ENCODE results near the gene SLC25A24. TPM values are rescaled to one million over a fixed set of nuclear protein-coding genes. Genes with fewer than 3 reads are reported as not detected.

Gene SLC25A24
- total and polyA plus RNA-seq, 11 donors, result 6.1 to 24.0 (median 13.8) TPM

- no peak for DNase-seq
- intact Hi-C loops (cut with DNase I), result no loop called here
- H3K27ac ChIP-seq, result no peak overlapping the region
- WGBS, 4 donors, result 90 to 93% (median 92%) methylated on average over 6 of the region's 6 CpGs
- TF ChIP-seq CTCF (IDR thresholded peaks at IDR 0.05) (no peak), POLR2A (IDR thresholded peaks at IDR 0.05) (no peak)
- no peaks in the 10 kb centered on the region for H3K36me3 ChIP-seq
- peaks cover 0 to 17% (median 0%) of the 10 kb centered on the region in 12 donors for H3K4me1 ChIP-seq
- H3K4me3 ChIP-seq, result no peak overlapping the region
- H3K27me3 ChIP-seq, result no peaks in the 10 kb centered on the region
- peaks cover 0 to 15% (median 2%) of the 10 kb centered on the region in 12 donors for H3K9me3 ChIP-seq
- ATAC-seq, result no peak
Observed at GRCh38 chr1:108109295-108109973, 90.7 kb downstream of the SLC25A24 start.

- Histone ChIP-seq H3K4me3 (no peak overlapping the region), H3K27me3 (no peaks in the 10 kb centered on the region), H3K27ac (no peak overlapping the region), H3K36me3 (no peaks in the 10 kb centered on the region), H3K4me1 (peaks cover 0 to 12% (median 0%) of the 10 kb centered on the region in 12 donors), H3K9me3 (peaks cover 0 to 15% (median 2%) of the 10 kb centered on the region in 12 donors)
- DNase-seq (no peak), ATAC-seq (no peak)
- intact Hi-C loops (cut with DNase I), result no loop called here
- TF ChIP-seq CTCF (IDR thresholded peaks at IDR 0.05), result no peak
- TF ChIP-seq POLR2A (IDR thresholded peaks at IDR 0.05), result no peak
Observed at GRCh38 chr1:108108119-108108518, 92.0 kb downstream of the SLC25A24 start.

GRCh38 chr1:108107658-108108057, 92.5 kb downstream of the SLC25A24 start:
- H3K27ac ChIP-seq, result peak overlapping the region in 1 of 12 donors; percentile 5
- no peaks in the 10 kb centered on the region for H3K36me3 ChIP-seq
- intact Hi-C loops (cut with DNase I), result no loop called here
- peaks cover 0 to 12% (median 0%) of the 10 kb centered on the region in 12 donors for H3K4me1 ChIP-seq
- no peak overlapping the region for H3K4me3 ChIP-seq
- peaks cover 0 to 15% (median 2%) of the 10 kb centered on the region in 12 donors for H3K9me3 ChIP-seq
- ATAC-seq (peak in 3 of 4 donors; percentile 36 to 74 (median 50)), DNase-seq (no peak)
- WGBS, 4 donors, result 33 to 54% (median 42%) methylated on average over 4 of the region's 4 CpGs
- TF ChIP-seq CTCF (IDR thresholded peaks at IDR 0.05) (no peak), POLR2A (IDR thresholded peaks at IDR 0.05) (no peak)
- no peaks in the 10 kb centered on the region for H3K27me3 ChIP-seq

GRCh38 chr1:108106775-108107174, 93.4 kb downstream of the SLC25A24 start:
- DNase-seq, result no peak
- no peak for ATAC-seq
- Histone ChIP-seq H3K4me3 (no peak overlapping the region), H3K4me1 (peaks cover 0 to 12% (median 0%) of the 10 kb centered on the region in 12 donors), H3K9me3 (peaks cover 0 to 15% (median 2%) of the 10 kb centered on the region in 12 donors), H3K27ac (peak overlapping the region in 1 of 12 donors; percentile 5), H3K27me3 (no peaks in the 10 kb centered on the region), H3K36me3 (no peaks in the 10 kb centered on the region)
- TF ChIP-seq POLR2A (IDR thresholded peaks at IDR 0.05) (no peak), CTCF (IDR thresholded peaks at IDR 0.05) (no peak)
- WGBS, 4 donors, result 44 to 52% (median 49%) methylated on average over 1 of the region's 1 CpG
- intact Hi-C loops (cut with DNase I), result no loop called here

All from heart left ventricle (tissue), 16 donors.